GM19238 (cell line): ENCODE measurements around the gene DAPK1.

Experiments used
- DNase-seq: peaks from one replicate; pipeline ENCODE4 v3.0.0; 2011; ENCODE audit warnings: low spot score; ENCODE audit not compliant: insufficient read length

DAPK1 gene

GRCh38 chr9:87708546-87708945, 210.9 kb downstream of the DAPK1 start:
- no peak for DNase-seq

- no peak for DNase-seq
Measured at GRCh38 chr9:87708986-87709728, 211.5 kb downstream of the DAPK1 start.

GRCh38 chr9:87710443-87710842, 212.8 kb downstream of the DAPK1 start:
- no peak for DNase-seq

- no peak for DNase-seq
Measured at GRCh38 chr9:87711857-87712800, 214.5 kb downstream of the DAPK1 start.

GRCh38 chr9:87712801-87713277, 215.2 kb downstream of the DAPK1 start:
- no peak for DNase-seq

- no peak for DNase-seq
Measured at GRCh38 chr9:87713278-87713987, 215.8 kb downstream of the DAPK1 start.

GRCh38 chr9:87713988-87714330, 216.3 kb downstream of the DAPK1 start:
- DNase-seq = no peak

- DNase-seq = no peak
Measured at GRCh38 chr9:87714819-87715218, 217.2 kb downstream of the DAPK1 start.

- no peak for DNase-seq
Measured at GRCh38 chr9:87716141-87716540, 218.5 kb downstream of the DAPK1 start.

- DNase-seq = no peak
Measured at GRCh38 chr9:87717456-87717855, 219.8 kb downstream of the DAPK1 start.

GRCh38 chr9:87718231-87718630, 220.6 kb downstream of the DAPK1 start:
- no peak for DNase-seq

- DNase-seq = no peak
Measured at GRCh38 chr9:87718852-87719612, 221.4 kb downstream of the DAPK1 start.

- DNase-seq = no peak
Measured at GRCh38 chr9:87720173-87720572, 222.5 kb downstream of the DAPK1 start.

- DNase-seq = no peak
Measured at GRCh38 chr9:87722393-87723088, 224.9 kb downstream of the DAPK1 start.

- DNase-seq = no peak
Measured at GRCh38 chr9:87725356-87725899, 227.8 kb downstream of the DAPK1 start.

- DNase-seq = no peak
Measured at GRCh38 chr9:87725900-87726709, 228.4 kb downstream of the DAPK1 start, which contains the start of gene CTSL. Gene CTSL (plus strand): TSS chr9:87726119. CDS start chr9:87727604, 1,485 bp downstream.

- no peak for DNase-seq
Measured at GRCh38 chr9:87729246-87729645, 231.6 kb downstream of the DAPK1 start.

- no peak for DNase-seq
Measured at GRCh38 chr9:87731321-87731720, 233.7 kb downstream of the DAPK1 start.

GRCh38 chr9:87732344-87732743, 234.7 kb downstream of the DAPK1 start:
- DNase-seq = no peak
